Fibroblast of the aortic adventitia (primary cell): ENCODE data around the gene ATP13A3. TPM values are rescaled to one million over a fixed set of nuclear protein-coding genes. Genes with fewer than 3 reads are reported as not detected.
A peak's percentile ranks its signal among the peaks of the same experiment; 100 is the strongest.
"Not testable (repeated sequence)": the region's sequence is repeated elsewhere in the genome, so short reads cannot be mapped to it uniquely, and the experiment has no call there.

Experiments used
- DNase-seq: peaks from one replicate; pipeline ENCODE4 v3.0.0-alpha.2; 2010; ENCODE audit warnings: low read depth
- H3K4me3 ChIP-seq: 2 replicates; pipeline ENCODE4 v1.5.1; 2011; ENCODE audit warnings: low read depth, mild to moderate bottlenecking, control low read depth, low read length, moderate library complexity
- CTCF ChIP-seq: IDR thresholded peaks from 2 replicates; pipeline ENCODE4 v1.5.1; 2011; ENCODE audit warnings: mild to moderate bottlenecking, low read length, control low read depth, inconsistent platforms; ENCODE audit not compliant: insufficient read depth
- total RNA-seq: library from RNA; depleted of rRNA; stranded (reverse); fragments of >200 nt; gene quantifications from 2 replicates; pipeline ENCODE4 v1.2.3, GENCODE V29; 2012; ENCODE audit warnings: low replicate concordance

ATP13A3 gene
- total RNA-seq, 1 donor: 494 TPM

DNA sequence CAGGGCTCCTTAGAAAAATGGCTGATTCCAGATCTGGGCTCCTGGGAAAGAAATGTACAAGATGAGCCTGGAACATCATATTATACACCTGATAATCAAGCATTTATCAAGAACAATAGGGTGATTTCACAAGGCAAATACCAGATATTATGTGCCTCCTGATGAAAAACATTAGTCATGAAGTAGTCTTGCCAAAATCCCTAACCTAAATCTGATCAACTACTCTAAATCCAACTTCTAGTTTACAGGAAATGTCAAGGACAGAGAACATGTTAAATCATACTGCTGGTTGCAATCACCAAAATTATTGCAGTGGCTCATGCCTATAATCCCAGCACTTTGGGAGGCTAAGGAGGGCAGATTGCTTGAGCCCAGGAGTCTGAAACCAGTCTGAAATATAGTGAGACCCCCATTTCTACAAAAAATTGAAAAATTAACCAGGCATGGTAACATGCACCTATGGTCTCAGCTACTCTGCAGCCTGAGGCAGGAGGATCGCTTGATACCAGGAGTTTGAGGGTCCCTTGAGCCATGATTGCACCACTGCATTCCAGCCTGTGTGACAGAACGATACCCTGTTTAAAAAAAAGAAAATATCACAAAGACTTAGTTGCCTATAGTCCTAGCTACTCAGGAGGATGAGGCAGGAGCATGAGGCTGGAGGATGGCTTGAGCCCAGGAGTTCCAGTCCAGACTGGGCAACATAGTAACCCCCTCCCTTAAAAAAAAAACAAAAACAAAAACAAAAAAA is 34.9 kb upstream of the ATP13A3 start:
- TF ChIP-seq CTCF: no peak
- no peak overlapping the region for H3K4me3 ChIP-seq
- peak; percentile 96 for DNase-seq

- H3K4me3 ChIP-seq: not testable (repeated sequence)
- DNase-seq: peak; percentile 67
These were observed 33.9 kb upstream of the ATP13A3 start for GRCh38 chr3:194520682-194521162.

- not testable (repeated sequence) for DNase-seq, H3K4me3 ChIP-seq
These were observed 33.4 kb upstream of the ATP13A3 start for GRCh38 chr3:194520201-194520600.

- no peak overlapping the region for H3K4me3 ChIP-seq
- no peak for TF ChIP-seq CTCF
These were observed 31.9 kb upstream of the ATP13A3 start for GRCh38 chr3:194518652-194519051.

GRCh38 chr3:194517333-194517732 is 30.5 kb upstream of the ATP13A3 start:
- TF ChIP-seq CTCF: no peak
- no peak overlapping the region for H3K4me3 ChIP-seq
- DNase-seq: no peak

More at GRCh38 chr3:194518652-194519051, 31.9 kb upstream of the ATP13A3 start:
- peak; percentile 66 for DNase-seq

DNA sequence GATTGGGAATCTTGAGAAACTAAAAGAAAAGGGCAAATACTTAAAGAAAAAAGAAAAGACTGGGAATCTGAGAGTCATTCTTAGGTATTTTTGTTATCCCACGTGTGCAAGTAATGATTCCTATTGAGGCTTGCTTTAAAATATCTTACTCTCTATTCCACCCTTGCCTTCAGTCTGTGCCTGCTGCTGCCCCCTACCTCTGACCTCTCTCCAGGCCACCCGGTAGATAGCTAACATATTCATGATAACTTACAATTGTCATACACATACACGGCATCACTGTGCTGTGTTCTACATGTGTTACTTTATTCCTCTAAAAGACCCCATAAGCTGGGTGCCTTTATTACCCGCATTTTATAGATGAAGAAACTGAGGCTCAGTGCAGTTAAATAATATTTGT is 27.8 kb upstream of the ATP13A3 start:
- no peak for DNase-seq
- TF ChIP-seq CTCF: no peak
- no peak overlapping the region for H3K4me3 ChIP-seq

DNA sequence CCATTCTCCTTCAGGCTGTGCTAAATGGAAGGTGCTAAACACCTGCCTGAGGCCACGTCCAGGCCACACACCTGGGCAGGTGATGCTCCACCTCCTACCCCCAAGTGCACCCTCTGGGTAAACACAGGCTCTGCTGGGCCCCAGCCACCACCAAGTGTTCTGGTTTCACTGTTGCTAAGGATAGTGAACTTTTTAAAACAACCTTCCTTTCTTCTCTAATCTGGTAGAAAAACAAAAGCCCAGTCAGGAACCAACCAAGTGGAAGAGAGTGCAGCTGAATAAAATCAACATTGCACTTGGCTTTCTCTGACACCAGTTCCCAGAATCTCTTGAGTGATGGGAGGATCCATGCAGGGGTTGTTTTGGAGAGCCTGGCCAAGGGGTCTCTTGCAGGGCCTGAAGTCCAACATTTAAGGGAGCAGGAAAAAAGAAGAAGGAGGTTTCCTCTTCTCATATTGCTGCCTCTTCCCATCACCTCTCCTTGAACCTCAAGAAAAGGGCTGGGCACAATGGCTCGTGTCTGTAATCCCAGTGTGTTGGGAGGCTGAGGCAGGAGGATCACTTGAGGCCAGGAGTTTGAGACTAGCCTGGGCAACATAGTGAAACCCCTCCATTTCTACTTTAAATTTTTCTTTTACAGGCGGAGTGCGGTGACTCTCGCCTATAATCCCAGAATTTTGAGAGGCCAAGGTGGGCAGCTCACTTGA is 26.2 kb upstream of the ATP13A3 start:
- H3K4me3 ChIP-seq: no peak overlapping the region
- no peak for TF ChIP-seq CTCF
- DNase-seq: peak; percentile 37
